Mesendoderm (in vitro differentiated cells): ENCODE measurements around the gene R3HDM2.
A peak's percentile ranks its signal among the peaks of the same experiment; 100 is the strongest.

ENCODE experiments used
- DNase-seq: peaks from one replicate; pipeline ENCODE4 v3.0.0; 2013
- H2AK5ac ChIP-seq: 2 replicates; pipeline ENCODE4 v1.6.1; 2013; ENCODE audit warnings: low read length, inconsistent platforms
- H2BK120ac ChIP-seq: 2 replicates; pipeline ENCODE4 v1.6.1; 2013; ENCODE audit warnings: low read depth, mild to moderate bottlenecking, low read length, moderate library complexity, mixed read lengths
- H2BK15ac ChIP-seq: replicated peaks from 2 replicates; pipeline ENCODE4 v1.6.1; 2013; ENCODE audit warnings: low read depth, mild to moderate bottlenecking, moderate library complexity
- H2BK5ac ChIP-seq: 2 replicates; pipeline ENCODE4 v1.6.1; 2013; ENCODE audit warnings: low read length, inconsistent platforms
- H3K18ac ChIP-seq: 2 replicates; pipeline ENCODE4 v1.6.1; 2013; ENCODE audit warnings: mild to moderate bottlenecking, low read length, mixed read lengths
- H3K23ac ChIP-seq: one replicate; pipeline ENCODE4 v1.6.1; 2013; ENCODE audit warnings: low read length
- H3K27ac ChIP-seq: 2 replicates; pipeline ENCODE4 v1.5.1; 2013; ENCODE audit warnings: low read depth, mild to moderate bottlenecking, inconsistent platforms, low read length, moderate library complexity
- H3K27me3 ChIP-seq: 2 replicates; pipeline ENCODE4 v1.6.1; 2013; ENCODE audit warnings: low read length, control low read depth, mild to moderate bottlenecking, inconsistent platforms; ENCODE audit not compliant: insufficient read depth, poor library complexity
- H3K36me3 ChIP-seq: 2 replicates; pipeline ENCODE4 v1.6.1; 2013; ENCODE audit warnings: low read length, inconsistent platforms; ENCODE audit not compliant: control insufficient read depth, insufficient read depth
- H3K4ac ChIP-seq: one replicate; pipeline ENCODE4 v1.6.1; 2013; ENCODE audit warnings: low read depth, mild to moderate bottlenecking, low read length, moderate library complexity
- H3K4me1 ChIP-seq: 2 replicates; pipeline ENCODE4 v1.6.1; 2013; ENCODE audit warnings: low read depth, low read length, inconsistent platforms; ENCODE audit not compliant: control insufficient read depth
- H3K4me2 ChIP-seq: 2 replicates; pipeline ENCODE4 v1.6.1; 2013; ENCODE audit warnings: low read length
- H3K4me3 ChIP-seq: 2 replicates; pipeline ENCODE4 v1.5.1; 2013; ENCODE audit warnings: mild to moderate bottlenecking, low read length
- H3K56ac ChIP-seq: one replicate; pipeline ENCODE4 v1.6.1; 2013; ENCODE audit warnings: low read length
- H3K79me1 ChIP-seq: 2 replicates; pipeline ENCODE4 v1.6.1; 2013; ENCODE audit warnings: low read length, inconsistent platforms
- H3K79me2 ChIP-seq: 2 replicates; pipeline ENCODE4 v1.6.1; 2013; ENCODE audit warnings: mild to moderate bottlenecking, low read length; ENCODE audit not compliant: control insufficient read depth, insufficient read depth
- H3K9ac ChIP-seq: 2 replicates; pipeline ENCODE4 v1.6.1; 2013; ENCODE audit warnings: low read length, inconsistent platforms
- H4K5ac ChIP-seq: one replicate; pipeline ENCODE4 v1.6.1; 2013; ENCODE audit warnings: low read length
- H4K8ac ChIP-seq: one replicate; pipeline ENCODE4 v1.6.1; 2013; ENCODE audit warnings: low read depth, mild to moderate bottlenecking, control low read depth, low read length, moderate library complexity
- WGBS: extraction: QIAGEN DNeasy Blood & Tissue Kit; methylation state at CpG from one replicate; pipeline ENCODE4 v1.1.7; 2013; ENCODE audit warnings: low lambda C conversion rate, missing lambda C conversion rate; ENCODE audit not compliant: insufficient coverage; ENCODE audit errors: extremely low coverage; 5-methylcytosine and 5-hydroxymethylcytosine counted together

Gene R3HDM2

DNA sequence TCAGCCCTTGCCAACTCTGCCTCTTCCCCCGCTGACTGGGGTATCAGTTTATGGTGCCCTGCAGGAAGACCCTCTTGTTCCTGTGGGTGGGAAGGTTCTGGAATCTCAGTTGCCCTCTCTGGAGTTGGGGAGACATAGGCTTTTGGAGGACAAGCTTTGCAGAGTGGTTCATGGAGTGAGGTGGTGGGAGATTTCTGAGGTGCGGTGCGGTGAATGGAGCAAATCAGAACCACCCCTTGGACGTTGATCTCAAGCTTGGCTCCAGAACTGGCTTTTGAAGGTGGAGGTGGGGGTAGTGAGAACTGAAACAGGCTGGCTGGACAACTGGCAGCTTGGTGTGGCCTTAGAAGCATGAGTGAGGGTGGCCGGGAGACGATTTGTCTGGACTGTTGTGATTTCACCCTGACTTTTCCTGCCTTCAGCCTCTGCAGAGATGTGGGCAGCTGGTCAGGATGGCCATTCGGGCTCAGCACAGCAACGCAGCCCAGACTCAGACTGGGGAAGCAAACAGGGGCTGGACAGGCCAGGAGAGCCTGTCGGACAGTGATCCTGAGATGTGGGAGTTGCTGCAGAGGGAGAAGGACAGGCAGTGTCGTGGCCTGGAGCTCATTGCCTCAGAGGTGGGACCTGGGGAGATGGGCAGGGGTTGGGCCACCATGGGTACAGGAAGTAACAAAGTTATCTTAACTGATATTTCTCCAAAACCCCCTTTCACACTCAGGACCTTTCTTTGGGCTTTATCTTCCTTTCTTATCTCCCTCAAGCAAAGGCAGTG, 200.3 kb downstream of the R3HDM2 start:
- Histone ChIP-seq H3K27ac (peak overlapping the region; percentile 26), H3K4ac (peak overlapping the region; percentile 76), H3K36me3 (peaks cover 24% of the 10 kb centered on the region), H4K8ac (no peak overlapping the region), H2BK15ac (no peak overlapping the region), H2BK120ac (no peak overlapping the region), H3K56ac (peak overlapping the region; percentile 95), H3K4me1 (peaks cover 7% of the 10 kb centered on the region), H2AK5ac (peak overlapping the region; percentile 7), H3K79me2 (peaks cover 14% of the 10 kb centered on the region), H3K79me1 (peaks cover 24% of the 10 kb centered on the region), H3K27me3 (peaks cover 11% of the 10 kb centered on the region), H3K23ac (peak overlapping the region; percentile 95), H3K4me2 (peak overlapping the region; percentile 94), H3K4me3 (peak overlapping the region; percentile 75), H3K18ac (peak overlapping the region; percentile 51), H3K9ac (peak overlapping the region; percentile 85), H4K5ac (no peak overlapping the region), H2BK5ac (peak overlapping the region; percentile 15)
- WGBS: no CpG with 5 or more reads among the region's 10 CpGs
- no peak for DNase-seq

- peak within 1 kb of the TSS; percentile 70 for H3K18ac ChIP-seq
- peaks cover 14% of the 10 kb centered on the region for H3K79me2 ChIP-seq
- peak within 1 kb of the TSS; percentile 85 for H3K9ac ChIP-seq
- peak within 1 kb of the TSS; percentile 93 for H3K27ac ChIP-seq
- peak within 1 kb of the TSS; percentile 83 for H2BK5ac ChIP-seq
- peak within 1 kb of the TSS; percentile 75 for H3K4me3 ChIP-seq
- H3K36me3 ChIP-seq: peaks cover 24% of the 10 kb centered on the region
- peaks cover 24% of the 10 kb centered on the region for H3K79me1 ChIP-seq
- H3K56ac ChIP-seq: peak within 1 kb of the TSS; percentile 95
- H2BK120ac ChIP-seq: no peak within 1 kb of the TSS
- peak within 1 kb of the TSS; percentile 94 for H3K4me2 ChIP-seq
- peak within 1 kb of the TSS; percentile 95 for H3K23ac ChIP-seq
- no peak within 1 kb of the TSS for H4K5ac ChIP-seq
- peak within 1 kb of the TSS; percentile 7 for H2AK5ac ChIP-seq
- H3K4me1 ChIP-seq: peaks cover 7% of the 10 kb centered on the region
- H3K27me3 ChIP-seq: peaks cover 17% of the 10 kb centered on the region
- no peak within 1 kb of the TSS for H2BK15ac ChIP-seq
- peak; percentile 98 for DNase-seq
- peak within 1 kb of the TSS; percentile 77 for H3K4ac ChIP-seq
- WGBS: no CpG with 5 or more reads among the region's 42 CpGs
- no peak within 1 kb of the TSS for H4K8ac ChIP-seq
Observed at GRCh38 chr12:57229634-57230380, 201.0 kb downstream of the R3HDM2 start, which contains the start of gene SHMT2. Gene SHMT2, plus strand, starts transcription at chr12:57229711. Its CDS starts 68 bp downstream, at chr12:57229779.

- H2BK5ac ChIP-seq: no peak overlapping the region
- H3K4me1 ChIP-seq: peaks cover 7% of the 10 kb centered on the region
- peaks cover 24% of the 10 kb centered on the region for H3K79me1 ChIP-seq
- peak overlapping the region; percentile 0 for H3K4me2 ChIP-seq
- H3K4me3 ChIP-seq: no peak overlapping the region
- peak overlapping the region; percentile 23 for H3K9ac ChIP-seq
- no peak overlapping the region for H3K4ac ChIP-seq
- peak overlapping the region; percentile 25 for H3K27ac ChIP-seq
- H3K23ac ChIP-seq: no peak overlapping the region
- no CpG with 5 or more reads among the region's 9 CpGs for WGBS
- H4K5ac ChIP-seq: no peak overlapping the region
- peak overlapping the region; percentile 69 for H3K56ac ChIP-seq
- H3K36me3 ChIP-seq: peaks cover 24% of the 10 kb centered on the region
- no peak overlapping the region for H3K18ac ChIP-seq
- H3K79me2 ChIP-seq: peaks cover 14% of the 10 kb centered on the region
- no peak overlapping the region for H2BK15ac ChIP-seq
- DNase-seq: no peak
- no peak overlapping the region for H2AK5ac ChIP-seq
- no peak overlapping the region for H2BK120ac ChIP-seq
- peaks cover 23% of the 10 kb centered on the region for H3K27me3 ChIP-seq
- H4K8ac ChIP-seq: no peak overlapping the region
Observed at GRCh38 chr12:57229046-57229633, 201.7 kb downstream of the R3HDM2 start.

GRCh38 chr12:57227315-57228115, 203.3 kb downstream of the R3HDM2 start:
- no CpG with 5 or more reads among the region's 8 CpGs for WGBS
- peaks cover 14% of the 10 kb centered on the region for H3K79me2 ChIP-seq
- H3K4me3 ChIP-seq: no peak overlapping the region
- H4K8ac ChIP-seq: no peak overlapping the region
- no peak overlapping the region for H2AK5ac ChIP-seq
- H2BK15ac ChIP-seq: no peak overlapping the region
- H3K36me3 ChIP-seq: peaks cover 12% of the 10 kb centered on the region
- peaks cover 38% of the 10 kb centered on the region for H3K27me3 ChIP-seq
- peaks cover 7% of the 10 kb centered on the region for H3K4me1 ChIP-seq
- no peak overlapping the region for H3K23ac ChIP-seq
- no peak overlapping the region for H2BK120ac ChIP-seq
- no peak overlapping the region for H3K4ac ChIP-seq
- H3K9ac ChIP-seq: peak overlapping the region; percentile 31
- peak; percentile 47 for DNase-seq
- H3K4me2 ChIP-seq: peak overlapping the region; percentile 58
- H3K56ac ChIP-seq: no peak overlapping the region
- peak overlapping the region; percentile 22 for H3K18ac ChIP-seq
- H3K79me1 ChIP-seq: peaks cover 22% of the 10 kb centered on the region
- no peak overlapping the region for H2BK5ac ChIP-seq
- no peak overlapping the region for H3K27ac ChIP-seq
- no peak overlapping the region for H4K5ac ChIP-seq

DNA sequence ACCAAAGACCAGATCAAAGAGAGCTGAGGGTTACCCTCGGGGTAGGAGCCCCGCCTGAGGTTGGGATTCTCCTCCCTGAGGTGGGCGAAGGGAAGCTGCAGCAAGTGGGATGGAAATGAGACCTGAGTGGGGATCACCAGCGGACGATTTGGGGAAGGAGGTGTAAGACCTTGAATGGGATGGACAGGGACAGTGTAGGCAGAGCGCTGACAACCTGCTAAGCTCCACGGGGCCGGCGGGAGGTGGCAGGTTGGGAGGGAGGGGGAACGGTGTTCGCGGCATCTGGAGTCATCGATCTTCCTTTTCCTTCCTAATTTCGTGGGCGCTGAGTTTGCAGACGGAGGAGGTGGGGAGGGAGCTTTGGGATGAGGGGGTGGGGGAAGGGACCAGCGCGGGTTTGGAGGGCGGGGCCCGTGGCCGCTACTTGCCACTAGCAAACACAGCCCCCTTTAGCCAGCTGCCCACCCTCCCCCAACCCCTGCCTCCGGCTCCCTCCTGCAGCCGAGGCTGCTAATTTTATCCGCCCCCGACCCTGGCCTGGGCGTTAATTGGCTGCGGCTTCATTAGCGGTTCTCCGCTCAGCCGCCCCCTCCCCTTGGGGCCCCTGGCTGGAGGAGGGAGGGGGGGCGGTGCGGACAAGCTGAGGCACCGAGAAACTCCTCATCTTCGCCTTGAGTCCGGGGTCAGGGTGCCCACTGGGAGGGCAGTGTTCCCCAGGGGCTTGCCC, 204.1 kb downstream of the R3HDM2 start:
- H4K5ac ChIP-seq: no peak overlapping the region
- H3K23ac ChIP-seq: no peak overlapping the region
- H3K4me2 ChIP-seq: peak overlapping the region; percentile 58
- H3K18ac ChIP-seq: peak overlapping the region; percentile 22
- H3K4ac ChIP-seq: no peak overlapping the region
- H2BK120ac ChIP-seq: no peak overlapping the region
- H3K79me2 ChIP-seq: peaks cover 14% of the 10 kb centered on the region
- no peak overlapping the region for H2AK5ac ChIP-seq
- peaks cover 16% of the 10 kb centered on the region for H3K79me1 ChIP-seq
- H4K8ac ChIP-seq: no peak overlapping the region
- H3K4me1 ChIP-seq: peaks cover 7% of the 10 kb centered on the region
- no peak overlapping the region for H3K27ac ChIP-seq
- WGBS: no CpG with 5 or more reads among the region's 35 CpGs
- H2BK5ac ChIP-seq: no peak overlapping the region
- H3K4me3 ChIP-seq: no peak overlapping the region
- H2BK15ac ChIP-seq: no peak overlapping the region
- peak overlapping the region; percentile 75 for H3K56ac ChIP-seq
- DNase-seq: peak; percentile 56
- peaks cover 46% of the 10 kb centered on the region for H3K27me3 ChIP-seq
- H3K36me3 ChIP-seq: peaks cover 4% of the 10 kb centered on the region
- H3K9ac ChIP-seq: peak overlapping the region; percentile 38
